ENCODE measurements around the gene GCNT1.

- TF ChIP-seq REST (IDR thresholded peaks at IDR 0.05) (no peak), MYC (IDR thresholded peaks at IDR 0.05; ENCODE audit: borderline replicate concordance, low read length) (no peak), CTCF (IDR thresholded peaks at IDR 0.05) (no peak), SMC3 (IDR thresholded peaks at IDR 0.05) (no peak), MAX (IDR thresholded peaks at IDR 0.05) (no peak)
Measured at GRCh38 chr9:76415154-76415553, 43.8 kb upstream of the GCNT1 start.
